ENCODE results near the gene AFDN.
A peak's percentile ranks its signal among the peaks of the same experiment; 100 is the strongest.

Gene AFDN

GRCh38 chr6:167820681-167821080 lies 6.0 kb upstream of the AFDN start:
- no peak for DNase-seq

DNA sequence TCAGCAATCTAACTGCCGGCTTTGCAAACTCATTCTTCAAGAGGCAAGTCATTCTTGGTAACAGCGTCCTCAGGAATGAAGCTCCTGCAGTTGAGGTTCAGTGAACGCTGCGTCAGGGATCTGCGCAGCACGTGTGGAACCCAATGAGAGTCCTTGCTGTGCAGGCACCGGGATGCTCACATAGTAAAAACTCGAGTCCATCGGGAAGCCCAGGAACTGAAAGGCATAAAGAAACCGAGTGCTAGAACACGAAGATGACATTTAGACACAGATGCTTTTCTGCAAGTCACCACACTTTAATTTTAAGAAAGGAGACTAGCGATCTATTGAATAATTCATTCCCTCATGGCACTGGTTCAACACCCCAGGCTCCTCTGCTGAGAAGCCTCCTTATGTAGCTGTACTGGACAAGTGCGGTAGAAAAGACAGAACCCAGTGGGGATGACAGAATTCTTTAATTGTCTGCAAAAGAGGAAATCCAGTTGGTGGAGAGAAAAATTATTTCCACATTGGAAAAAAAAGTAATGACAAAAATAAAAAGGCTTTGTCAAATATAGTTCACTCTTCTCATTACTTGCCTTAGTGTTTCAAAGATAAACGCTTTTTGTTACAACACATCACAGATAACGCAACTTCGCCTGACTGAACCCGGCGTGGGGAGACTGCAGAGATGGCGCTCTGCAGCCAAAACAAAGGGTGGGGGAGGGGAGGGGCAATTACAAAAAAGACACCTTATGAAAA lies 1.9 kb upstream of the AFDN start:
- DNase-seq, result no peak

- peak; percentile 18 for DNase-seq
Measured at GRCh38 chr6:167825332-167826229, 1.1 kb upstream of the AFDN start.

DNA sequence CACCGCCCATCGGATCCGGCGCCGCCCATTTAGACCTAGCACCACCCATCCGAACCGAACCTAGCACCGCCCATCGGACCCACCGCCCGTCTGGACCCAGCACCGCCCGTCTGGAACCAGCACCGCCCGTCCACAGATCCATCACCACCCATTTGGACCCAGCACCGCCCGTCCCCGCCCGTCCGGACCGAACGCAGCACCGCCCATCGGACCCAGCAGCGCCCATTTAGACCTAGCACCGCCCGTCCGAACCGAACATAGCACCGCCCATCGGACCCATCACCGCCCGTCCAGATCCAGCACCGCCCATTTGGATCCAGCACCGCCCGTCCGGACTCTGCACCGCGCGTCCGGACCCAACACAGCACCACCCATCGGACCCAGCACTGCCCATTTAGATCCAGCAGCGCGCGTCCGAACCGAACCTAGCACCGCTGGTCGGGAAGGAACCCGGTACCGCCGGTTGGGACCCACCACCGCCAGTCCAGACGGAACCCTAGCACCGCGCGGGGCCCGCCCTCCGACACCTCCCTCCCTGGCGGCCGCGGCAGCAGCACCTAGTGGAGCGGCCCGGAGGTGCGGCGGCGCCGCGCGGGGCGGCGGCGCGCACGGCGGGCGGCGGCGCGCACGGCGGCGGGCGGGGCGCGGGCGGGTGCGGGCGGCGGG lies 348 bp upstream of the AFDN start:
- DNase-seq, result peak; percentile 65

GRCh38 chr6:167827583-167828324 lies 1.0 kb downstream of the AFDN start:
- peak; percentile 33 for DNase-seq

DNA sequence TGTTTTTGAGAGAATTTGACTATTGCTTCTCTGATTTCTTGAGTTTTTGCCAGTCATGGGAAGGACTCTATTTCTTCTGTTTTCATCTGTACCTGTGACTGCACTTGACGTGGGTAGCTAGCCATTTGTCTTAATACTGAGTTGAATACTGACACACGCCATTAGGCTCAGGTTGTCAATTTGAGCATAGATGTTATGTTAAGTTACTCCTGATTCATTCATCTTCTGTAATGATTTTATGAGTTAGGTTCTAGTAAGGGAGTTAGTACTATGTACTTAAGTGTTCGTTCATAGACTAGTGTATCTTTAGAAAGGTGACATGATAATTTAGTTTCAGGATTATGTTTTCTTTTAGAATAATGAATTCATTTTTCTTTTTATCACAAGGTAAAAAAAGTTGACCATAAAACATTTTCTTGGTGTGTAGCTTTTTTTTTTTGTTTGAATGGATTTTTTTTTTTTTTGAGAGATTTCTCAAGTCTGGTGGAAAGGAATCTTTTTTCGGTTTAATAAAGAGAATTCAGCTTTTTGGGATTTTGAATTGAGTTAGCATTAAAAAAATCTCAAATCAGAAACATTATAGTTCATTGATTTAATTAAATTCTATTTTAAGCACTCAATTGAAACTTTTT lies 1.7 kb downstream of the AFDN start:
- no peak for DNase-seq

DNA sequence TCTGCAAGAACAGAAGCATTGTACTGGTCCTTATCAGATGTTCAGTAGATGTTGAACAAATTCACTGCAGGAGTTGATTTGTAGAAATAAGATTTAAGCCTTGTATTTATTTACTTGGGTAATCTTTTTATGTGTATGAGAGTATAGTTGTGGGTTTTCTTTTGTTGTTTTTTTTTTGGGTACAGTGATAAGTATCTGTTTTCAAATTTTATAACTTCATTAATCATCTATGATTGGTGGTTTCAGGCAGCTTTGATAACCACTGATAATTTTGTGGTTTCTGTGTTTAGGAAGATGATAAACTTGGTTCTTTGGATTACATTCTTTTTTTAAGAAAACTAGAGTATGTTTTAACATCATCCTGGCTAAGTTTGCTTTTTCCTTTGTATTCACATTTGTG lies 2.8 kb downstream of the AFDN start:
- DNase-seq, result no peak

GRCh38 chr6:167831281-167831828 lies 4.6 kb downstream of the AFDN start:
- no peak for DNase-seq

DNA sequence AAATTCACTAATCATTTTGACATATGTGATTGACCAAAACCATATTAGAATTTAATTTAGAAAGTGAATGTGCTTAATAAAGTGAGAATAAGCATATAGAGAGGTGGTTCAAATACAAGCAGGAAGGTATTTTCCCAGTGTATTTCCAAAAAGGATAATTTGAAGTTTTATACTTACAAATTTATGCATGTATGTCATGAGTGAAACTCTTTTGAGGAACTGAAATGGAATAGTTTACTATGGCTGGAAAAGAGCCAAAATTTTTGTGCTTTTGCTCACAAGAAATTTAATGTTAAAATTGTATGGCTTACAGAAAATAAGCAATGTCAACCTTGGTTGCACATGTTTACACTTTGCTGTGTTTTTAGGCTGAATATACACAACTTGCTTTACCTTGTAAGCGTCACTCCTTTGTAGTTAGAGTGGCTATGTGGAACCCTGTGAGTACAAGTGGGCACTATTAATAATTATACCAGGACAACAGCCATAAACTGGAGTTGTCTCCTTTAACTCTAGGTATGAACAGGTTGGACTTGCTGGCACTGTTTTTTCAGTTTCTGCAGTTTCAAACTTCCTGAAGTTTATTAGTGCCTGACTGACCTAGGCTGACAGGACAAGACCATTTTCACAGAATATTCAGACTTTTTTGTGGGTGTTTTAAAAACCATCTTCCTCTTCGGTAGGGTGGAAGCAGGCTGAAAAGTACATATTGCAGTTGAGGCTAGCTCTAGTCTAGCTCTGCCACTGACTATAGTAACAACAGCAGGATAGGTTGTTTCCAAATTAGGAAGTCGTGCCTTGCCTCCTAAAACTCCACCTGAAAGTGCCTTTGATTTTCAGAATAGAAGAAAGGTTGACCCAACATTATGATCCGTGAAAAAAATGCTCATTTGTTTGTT lies 6.0 kb downstream of the AFDN start:
- no peak for DNase-seq

GRCh38 chr6:167833396-167833763 lies 6.7 kb downstream of the AFDN start:
- no peak for DNase-seq

DNA sequence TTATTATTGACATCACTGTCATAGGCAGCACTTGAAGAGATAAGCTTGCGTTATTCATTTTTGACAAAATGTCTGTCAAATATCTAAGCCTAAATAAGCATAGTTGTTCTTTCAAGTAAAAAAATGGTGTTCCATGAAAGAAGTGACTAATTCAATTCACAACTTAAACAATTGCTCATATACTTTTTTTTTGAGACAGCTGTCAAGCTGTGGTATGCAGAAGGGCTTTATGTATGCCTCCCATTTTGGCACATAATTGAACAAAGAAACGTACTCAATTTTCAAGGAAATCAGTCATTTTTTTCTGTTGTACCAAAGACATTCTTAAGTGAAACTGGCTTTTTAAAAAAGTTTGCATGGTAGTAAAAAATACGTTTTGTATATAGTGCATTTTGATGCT lies 8.5 kb downstream of the AFDN start:
- no peak for DNase-seq

DNA sequence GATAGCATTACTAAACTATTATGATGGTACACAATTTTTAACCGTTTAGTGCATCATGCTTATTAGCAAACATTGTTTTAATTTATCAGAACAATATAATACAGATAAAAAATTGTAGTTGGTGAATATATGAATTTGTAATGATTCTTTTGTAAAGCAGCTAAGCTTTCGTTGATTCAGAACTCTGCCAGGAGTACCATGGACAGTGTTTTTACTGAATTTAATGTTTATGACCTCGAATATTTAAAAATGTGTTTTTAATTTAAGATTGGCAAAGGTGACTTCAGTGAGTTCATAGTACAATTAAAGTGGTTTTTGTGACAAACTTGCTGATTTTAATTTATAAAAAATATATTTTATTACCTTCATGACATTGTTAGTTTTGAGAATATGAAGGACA lies 10.0 kb downstream of the AFDN start:
- DNase-seq, result no peak

GRCh38 chr6:167838207-167838748 lies 11.6 kb downstream of the AFDN start:
- no peak for DNase-seq

DNA sequence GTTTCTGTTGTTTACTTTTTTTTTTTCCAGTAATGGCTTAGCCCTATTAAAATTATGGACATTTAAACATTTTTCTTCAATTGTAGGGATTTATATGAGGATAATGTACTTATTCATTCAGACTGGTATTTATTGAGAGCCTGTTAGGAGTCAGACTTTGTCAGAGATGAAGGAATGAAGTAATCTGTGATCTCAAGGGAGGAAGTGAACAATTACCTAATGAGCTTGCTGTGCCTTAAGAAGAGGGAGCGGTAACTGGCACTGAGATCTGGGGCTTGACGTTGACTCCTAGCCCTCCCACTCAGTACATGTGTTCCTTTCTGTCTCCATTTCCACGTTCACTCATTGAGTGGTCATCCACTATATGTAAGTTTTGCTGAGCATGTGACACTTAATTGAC lies 12.6 kb downstream of the AFDN start:
- no peak for DNase-seq

DNA sequence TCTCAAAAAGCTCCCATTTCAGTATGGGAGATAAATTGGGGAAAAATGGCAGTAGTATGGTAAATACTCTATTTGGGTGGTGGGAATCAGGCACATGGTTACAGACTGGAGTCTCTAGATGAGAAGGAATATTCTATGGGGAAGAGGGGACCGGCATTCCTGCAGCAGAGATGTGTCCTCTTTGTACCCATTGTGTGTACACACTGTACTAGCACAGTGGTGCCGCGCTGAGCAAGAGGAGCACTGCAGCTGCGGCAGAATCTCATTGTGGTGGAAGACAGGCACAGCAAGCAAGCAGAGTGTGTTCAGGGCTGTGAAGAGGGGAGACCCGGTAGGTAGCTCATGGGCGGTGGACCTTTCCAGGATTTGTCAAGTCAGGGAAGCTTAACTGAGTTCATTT lies 13.0 kb downstream of the AFDN start:
- DNase-seq, result no peak

DNA sequence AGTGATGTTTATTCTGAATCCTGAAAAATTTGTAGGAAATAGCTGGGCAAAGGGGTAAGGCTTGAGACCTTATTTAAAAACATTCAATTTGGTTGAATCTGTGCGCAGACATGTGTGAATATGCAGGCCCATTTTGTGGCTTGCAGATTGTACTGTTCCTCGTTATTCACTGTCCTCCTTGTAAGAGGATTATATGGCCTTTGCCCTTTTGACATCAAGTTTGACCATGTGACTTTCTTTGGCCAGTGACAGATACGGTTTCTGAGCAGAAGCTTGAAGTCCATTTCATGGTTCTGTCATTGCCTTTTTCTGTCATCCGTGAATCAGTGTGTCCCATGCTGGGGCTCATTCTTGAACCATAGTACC lies 13.4 kb downstream of the AFDN start:
- DNase-seq, result no peak

DNA sequence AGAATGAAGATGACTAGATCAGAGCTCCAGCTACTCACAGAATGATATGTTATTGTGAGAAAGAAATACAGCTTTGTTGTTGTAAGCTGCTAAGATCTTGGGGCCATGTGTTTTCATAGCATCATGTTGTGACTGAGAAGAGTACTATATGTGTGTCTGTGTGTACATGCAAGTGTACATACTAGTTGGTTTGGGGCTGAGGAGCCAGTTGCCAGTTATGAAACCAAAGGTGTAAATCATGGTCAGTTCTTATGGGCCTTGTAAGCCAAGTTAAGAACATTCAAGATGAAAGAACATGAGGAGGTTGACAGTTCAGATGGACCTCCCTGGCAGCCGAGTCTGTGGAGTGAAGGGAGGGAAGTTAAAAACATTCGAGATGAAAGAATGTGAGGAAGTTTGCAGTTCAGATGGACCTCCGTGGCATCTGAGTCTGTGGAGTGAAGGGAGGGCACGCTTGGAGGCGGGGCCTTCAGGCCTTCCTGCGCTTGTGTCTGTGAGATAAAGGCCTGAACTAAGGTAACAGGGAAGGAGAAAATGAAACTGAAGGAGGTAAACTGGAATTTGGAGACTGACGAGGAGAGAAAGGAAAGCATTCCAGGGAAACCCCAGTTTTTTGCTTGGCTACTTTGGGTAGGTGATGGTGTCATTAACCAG lies 13.9 kb downstream of the AFDN start:
- no peak for DNase-seq

GRCh38 chr6:167841981-167842380 lies 15.3 kb downstream of the AFDN start:
- DNase-seq, result no peak

- no peak for DNase-seq
Measured at GRCh38 chr6:167842457-167842856, 15.7 kb downstream of the AFDN start.

DNA sequence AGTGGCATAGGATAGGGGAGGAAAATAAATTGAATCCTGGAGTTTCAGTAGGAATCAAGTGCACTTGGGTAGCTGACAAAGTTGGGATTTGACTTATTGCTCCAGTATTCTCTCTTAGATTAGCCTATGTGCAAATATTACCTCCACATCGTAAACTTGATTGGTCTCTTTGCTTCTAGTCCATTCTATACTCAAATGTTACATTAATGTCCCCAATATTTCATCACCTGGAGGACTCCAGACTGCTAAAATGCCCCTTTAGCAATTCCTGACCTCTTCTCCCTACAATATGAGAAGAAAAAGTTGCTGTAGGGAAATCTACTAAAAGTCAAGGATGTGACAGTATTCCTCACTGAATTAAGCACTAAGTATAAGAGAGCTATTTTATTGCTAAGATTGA lies 16.3 kb downstream of the AFDN start:
- DNase-seq, result no peak

All from stimulated activated CD4-positive, alpha-beta T cell treated with anti-CD3 and anti-CD28 coated beads, Interleukin-12 subunit alpha, Interleukin-12 subunit beta, amount 100 ng/mL, for 4 hours (primary cell).